Testis (tissue), 2 donors: ENCODE data around the gene TCIRG1.
"Not testable (repeated sequence)": the region's sequence is repeated elsewhere in the genome, so short reads cannot be mapped to it uniquely, and the experiment has no call there.

ENCODE experiments used
- CTCF ChIP-seq, 3 experiments: fragments of 450-650 bp in 2 of 3; fragments of 200-600 bp in 1 of 3; sonication (generic) in 1 of 3; IDR thresholded peaks; one replicate each; pipeline ENCODE4 v1.5.1; 2016 to 2019; ENCODE audit warnings: antibody characterized with exemption in 3 of 3, mild to moderate bottlenecking in 2 of 3, moderate library complexity in 1 of 3
- POLR2A ChIP-seq: fragments of 450-650 bp; IDR thresholded peaks from one replicate; pipeline ENCODE4 v1.6.1; 2017; ENCODE audit warnings: antibody characterized with exemption, mild to moderate bottlenecking, moderate library complexity

GRCh38 chr11:67991347-67992121 is 47.3 kb upstream of the TCIRG1 start:
- not testable (repeated sequence) for TF ChIP-seq CTCF (IDR thresholded peaks at IDR 0.05); POLR2A
